Activated T-cell treated with anti-CD3 and anti-CD28 coated beads, Interleukin-2, amount 50 U/mL, for 4 hours (primary cell): ENCODE results near the gene SORBS1. TPM values are rescaled to one million over a fixed set of nuclear protein-coding genes. Genes with fewer than 3 reads are reported as not detected.

ENCODE experiments used
- ATAC-seq, 2 donors: fragments of 200-7000 bp; cut with Tn5 transposase; one replicate each; pipeline ENCODE4 v1.10.0; 2021
- DNase-seq: peaks from one replicate; pipeline ENCODE4 v3.0.0-alpha.2; 2020
- H3K27me3 Mint-ChIP-seq: one replicate; pipeline ENCODE4 v1.8.0; 2021; ENCODE audit warnings: low read depth, mixed read lengths
- H3K36me3 Mint-ChIP-seq: one replicate; pipeline ENCODE4 v1.8.0; 2022; ENCODE audit warnings: mixed read lengths; ENCODE audit not compliant: insufficient read depth
- H3K4me1 Mint-ChIP-seq: one replicate; pipeline ENCODE4 v1.8.0; 2021; ENCODE audit warnings: low read depth, mixed read lengths
- H3K4me3 Mint-ChIP-seq: one replicate; pipeline ENCODE4 v1.8.0; 2021; ENCODE audit warnings: mild to moderate bottlenecking, moderate library complexity, mixed read lengths
- H3K9me3 Mint-ChIP-seq: one replicate; pipeline ENCODE4 v1.8.0; 2021; ENCODE audit warnings: mixed read lengths
- total RNA-seq, 3 donors: library from RNA; stranded (reverse); gene quantifications; one replicate each; pipeline ENCODE4 v1.2.1, GENCODE V29; 2021

Gene SORBS1
- total RNA-seq, 3 donors from 2014 or later, result 0.32 to 0.46 (median 0.38) TPM

- H3K9me3 Mint-ChIP-seq, result no peaks in the 10 kb centered on the region
- peaks cover 4% of the 10 kb centered on the region for H3K27me3 Mint-ChIP-seq
- peaks cover 2% of the 10 kb centered on the region for H3K4me1 Mint-ChIP-seq
- DNase-seq (no peak), ATAC-seq (no peak)
- H3K4me3 Mint-ChIP-seq, result no peak overlapping the region
- no peaks in the 10 kb centered on the region for H3K36me3 Mint-ChIP-seq
These were observed 248.9 kb downstream of the SORBS1 start for GRCh38 chr10:95312257-95312656.

- DNase-seq (no peak), ATAC-seq (no peak)
- H3K4me3 Mint-ChIP-seq, result no peak overlapping the region
- no peaks in the 10 kb centered on the region for H3K9me3 Mint-ChIP-seq
- H3K36me3 Mint-ChIP-seq, result no peaks in the 10 kb centered on the region
- H3K4me1 Mint-ChIP-seq, result peaks cover 2% of the 10 kb centered on the region
- H3K27me3 Mint-ChIP-seq, result peaks cover 4% of the 10 kb centered on the region
These were observed 251.2 kb downstream of the SORBS1 start for GRCh38 chr10:95309958-95310357.

- no peak overlapping the region for H3K4me3 Mint-ChIP-seq
- DNase-seq, result no peak
- peaks cover 2% of the 10 kb centered on the region for H3K4me1 Mint-ChIP-seq
- H3K27me3 Mint-ChIP-seq, result peaks cover 4% of the 10 kb centered on the region
- no peaks in the 10 kb centered on the region for H3K36me3 Mint-ChIP-seq
- H3K9me3 Mint-ChIP-seq, result no peaks in the 10 kb centered on the region
- no peak for ATAC-seq
These were observed 252.5 kb downstream of the SORBS1 start for GRCh38 chr10:95308389-95309302.

- DNase-seq (no peak), ATAC-seq (no peak)
- Mint-ChIP-seq H3K27me3 (peaks cover 4% of the 10 kb centered on the region), H3K4me3 (no peak overlapping the region), H3K4me1 (peaks cover 2% of the 10 kb centered on the region), H3K36me3 (no peaks in the 10 kb centered on the region), H3K9me3 (no peaks in the 10 kb centered on the region)
These were observed 254.3 kb downstream of the SORBS1 start for GRCh38 chr10:95306851-95307250.

GRCh38 chr10:95306318-95306650 is 254.9 kb downstream of the SORBS1 start:
- Mint-ChIP-seq H3K27me3 (peaks cover 2% of the 10 kb centered on the region), H3K36me3 (no peaks in the 10 kb centered on the region)
- DNase-seq, result no peak

GRCh38 chr10:95305606-95306317 is 255.4 kb downstream of the SORBS1 start:
- no peaks in the 10 kb centered on the region for H3K9me3 Mint-ChIP-seq
- peaks cover 2% of the 10 kb centered on the region for H3K4me1 Mint-ChIP-seq
- no peak overlapping the region for H3K4me3 Mint-ChIP-seq
- DNase-seq (no peak), ATAC-seq (no peak)
- H3K27me3 Mint-ChIP-seq, result peaks cover 2% of the 10 kb centered on the region
- no peaks in the 10 kb centered on the region for H3K36me3 Mint-ChIP-seq

More at GRCh38 chr10:95306318-95306650, 254.9 kb downstream of the SORBS1 start:
- Mint-ChIP-seq H3K4me1 (peaks cover 2% of the 10 kb centered on the region), H3K9me3 (no peaks in the 10 kb centered on the region), H3K4me3 (no peak overlapping the region)
- ATAC-seq, result no peak

- H3K4me1 Mint-ChIP-seq, result no peaks in the 10 kb centered on the region
- H3K27me3 Mint-ChIP-seq, result peaks cover 2% of the 10 kb centered on the region
- DNase-seq (no peak), ATAC-seq (no peak)
- H3K9me3 Mint-ChIP-seq, result no peaks in the 10 kb centered on the region
- no peak overlapping the region for H3K4me3 Mint-ChIP-seq
- H3K36me3 Mint-ChIP-seq, result no peaks in the 10 kb centered on the region
These were observed 256.2 kb downstream of the SORBS1 start for GRCh38 chr10:95304976-95305375.

- no peaks in the 10 kb centered on the region for H3K4me1 Mint-ChIP-seq
- no peak overlapping the region for H3K4me3 Mint-ChIP-seq
- DNase-seq (no peak), ATAC-seq (no peak)
- H3K9me3 Mint-ChIP-seq, result no peaks in the 10 kb centered on the region
- H3K36me3 Mint-ChIP-seq, result no peaks in the 10 kb centered on the region
- peaks cover 2% of the 10 kb centered on the region for H3K27me3 Mint-ChIP-seq
These were observed 256.7 kb downstream of the SORBS1 start for GRCh38 chr10:95304463-95304862.

GRCh38 chr10:95303950-95304349 is 257.2 kb downstream of the SORBS1 start:
- DNase-seq, result no peak
- Mint-ChIP-seq H3K9me3 (no peaks in the 10 kb centered on the region), H3K27me3 (peaks cover 2% of the 10 kb centered on the region), H3K4me1 (no peaks in the 10 kb centered on the region), H3K4me3 (no peak overlapping the region), H3K36me3 (no peaks in the 10 kb centered on the region)
- no peak for ATAC-seq

GRCh38 chr10:95303535-95303934 is 257.6 kb downstream of the SORBS1 start:
- Mint-ChIP-seq H3K4me3 (no peak overlapping the region), H3K36me3 (no peaks in the 10 kb centered on the region), H3K4me1 (no peaks in the 10 kb centered on the region), H3K9me3 (no peaks in the 10 kb centered on the region), H3K27me3 (peaks cover 1% of the 10 kb centered on the region)
- ATAC-seq, result no peak
- no peak for DNase-seq

- no peaks in the 10 kb centered on the region for H3K36me3 Mint-ChIP-seq
- H3K4me3 Mint-ChIP-seq, result no peak overlapping the region
- ATAC-seq (no peak), DNase-seq (no peak)
- H3K27me3 Mint-ChIP-seq, result no peaks in the 10 kb centered on the region
- peaks cover 8% of the 10 kb centered on the region for H3K4me1 Mint-ChIP-seq
- no peaks in the 10 kb centered on the region for H3K9me3 Mint-ChIP-seq
These were observed 261.1 kb downstream of the SORBS1 start for GRCh38 chr10:95300022-95300539.

GRCh38 chr10:95297402-95297801 is 263.8 kb downstream of the SORBS1 start:
- ATAC-seq (no peak), DNase-seq (no peak)
- peaks cover 15% of the 10 kb centered on the region for H3K4me1 Mint-ChIP-seq
- H3K4me3 Mint-ChIP-seq, result no peak overlapping the region
- no peaks in the 10 kb centered on the region for H3K9me3 Mint-ChIP-seq
- H3K36me3 Mint-ChIP-seq, result no peaks in the 10 kb centered on the region
- peaks cover 9% of the 10 kb centered on the region for H3K27me3 Mint-ChIP-seq

GRCh38 chr10:95296764-95297163 is 264.4 kb downstream of the SORBS1 start:
- H3K36me3 Mint-ChIP-seq, result no peaks in the 10 kb centered on the region
- ATAC-seq (no peak), DNase-seq (no peak)
- H3K9me3 Mint-ChIP-seq, result no peaks in the 10 kb centered on the region
- H3K4me3 Mint-ChIP-seq, result no peak overlapping the region
- H3K4me1 Mint-ChIP-seq, result peaks cover 15% of the 10 kb centered on the region
- peaks cover 15% of the 10 kb centered on the region for H3K27me3 Mint-ChIP-seq

- ATAC-seq (peak; percentile 18 to 36), DNase-seq (no peak)
- H3K9me3 Mint-ChIP-seq, result no peaks in the 10 kb centered on the region
- H3K4me1 Mint-ChIP-seq, result peaks cover 18% of the 10 kb centered on the region
- peak overlapping the region; percentile 56 for H3K4me3 Mint-ChIP-seq
- H3K27me3 Mint-ChIP-seq, result peaks cover 22% of the 10 kb centered on the region
- peaks cover 2% of the 10 kb centered on the region for H3K36me3 Mint-ChIP-seq
These were observed 266.0 kb downstream of the SORBS1 start for GRCh38 chr10:95295031-95295755.
